C1 segment of cervical spinal cord (tissue), 14 donors: ENCODE results near the gene HYCC1.
"Not testable (repeated sequence)": the region's sequence is repeated elsewhere in the genome, so short reads cannot be mapped to it uniquely, and the experiment has no call there.

Experiments used
- DNase-seq, 14 donors: peaks; one replicate each; lab custom pipeline; 2025; lab: John Stamatoyannopoulos, UW

The HYCC1 gene

GRCh38 chr7:23013715-23014649, at the start of gene HYCC1:
Gene HYCC1, minus strand, starts transcription at chr7:23014130. Its CDS starts 23,019 bp downstream, at chr7:22991111.
- peak; percentile 81 to 100 (median 97) for DNase-seq

- no peak for DNase-seq
These were observed 48.5 kb upstream of the HYCC1 start for GRCh38 chr7:23062452-23062851.

DNA sequence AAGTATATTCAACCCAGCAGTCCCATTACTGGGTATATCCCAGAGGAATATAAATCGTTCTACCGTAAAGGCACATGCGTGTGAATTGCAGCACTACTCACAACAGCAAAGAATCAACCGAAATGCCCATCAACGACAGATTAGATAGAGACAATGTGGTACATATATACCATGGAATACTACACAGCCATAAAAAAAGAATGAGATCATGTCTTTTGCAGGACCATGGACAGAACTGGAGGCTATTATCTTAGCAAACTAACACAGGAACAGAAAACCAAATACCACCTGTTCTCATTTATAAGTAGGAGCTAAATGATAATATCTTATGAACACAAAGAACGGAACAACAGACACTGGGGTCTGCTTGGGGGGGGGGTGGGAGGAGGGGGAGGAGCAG, 47.4 kb upstream of the HYCC1 start:
- no peak for DNase-seq

DNA sequence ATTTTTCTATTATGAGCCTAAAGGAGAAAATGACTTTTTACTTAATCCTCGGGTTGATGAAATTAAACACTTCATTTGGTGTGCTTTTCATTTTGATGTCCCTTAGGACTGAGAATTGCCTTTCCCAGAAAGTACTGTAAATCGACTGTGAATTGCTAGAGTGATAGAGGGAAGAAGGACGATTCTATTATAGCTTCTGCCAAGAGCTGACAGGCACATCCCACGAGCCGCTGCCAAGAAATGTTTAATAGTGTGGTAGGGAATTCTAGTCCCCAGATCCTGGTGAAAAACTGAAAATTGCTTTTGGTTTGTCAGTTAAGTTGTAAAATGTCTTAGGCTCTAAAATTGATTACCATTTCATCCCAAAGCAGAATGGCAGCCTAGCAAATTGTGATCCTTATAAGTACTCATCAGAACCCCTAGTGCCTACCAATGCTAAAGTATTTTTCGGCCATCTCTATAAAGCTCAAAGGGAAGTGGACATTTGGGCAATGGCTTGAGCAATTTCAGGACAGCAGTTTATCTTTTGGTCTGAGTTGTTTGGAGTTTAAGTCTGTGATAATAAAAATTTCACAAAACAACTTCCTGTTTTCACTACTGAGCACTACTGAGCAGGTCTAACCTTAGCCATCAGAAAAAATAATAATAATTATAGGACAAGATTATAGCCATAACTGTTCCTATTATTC, 44.6 kb upstream of the HYCC1 start:
- DNase-seq = no peak

DNA sequence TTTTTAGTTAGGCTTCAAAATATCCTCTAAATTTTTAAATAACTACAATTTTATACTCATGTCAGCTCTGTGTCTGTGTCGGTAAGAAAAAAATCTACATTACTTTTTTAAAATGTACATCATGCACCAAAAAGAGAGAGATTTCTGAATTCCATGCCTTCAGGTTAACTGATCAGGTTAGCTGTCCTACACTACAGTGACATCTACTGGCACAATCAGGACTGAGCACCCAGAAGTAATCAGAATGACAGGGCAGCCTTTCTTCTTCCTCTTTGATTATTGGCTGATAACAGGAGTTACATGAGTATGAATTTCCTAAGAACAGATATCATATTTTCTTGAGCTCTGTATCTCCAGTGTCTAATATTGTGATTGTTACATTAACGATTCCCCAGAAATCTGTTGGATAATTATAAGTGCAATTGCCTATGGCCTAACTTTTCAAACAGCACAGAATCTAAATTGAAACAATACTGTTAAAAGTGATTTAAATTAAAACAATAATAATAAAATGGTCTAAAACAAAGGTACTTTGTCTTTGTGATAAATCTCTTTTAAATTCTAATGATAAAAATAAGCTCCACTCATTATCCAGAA, 41.8 kb upstream of the HYCC1 start:
- peak in 2 of 14 donors; percentile 1 to 12 for DNase-seq

DNA sequence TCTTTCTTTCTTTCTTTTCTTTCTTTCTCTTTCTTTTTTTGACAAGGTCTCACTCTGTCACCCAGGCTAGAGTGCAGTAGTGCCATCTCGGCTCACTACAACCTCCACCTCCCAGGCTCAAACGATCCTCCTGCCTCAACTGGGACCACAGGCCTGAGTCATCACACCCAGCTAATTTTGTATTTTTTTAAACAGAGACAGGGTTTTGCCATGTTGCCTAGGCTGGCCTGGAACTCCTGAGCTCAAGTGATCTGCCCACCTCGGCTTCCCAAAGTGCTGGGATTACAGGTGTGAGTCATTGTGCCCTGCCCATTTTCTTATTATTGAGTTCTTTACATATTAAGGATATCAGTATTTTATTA, 37.2 kb upstream of the HYCC1 start:
- DNase-seq = not testable (repeated sequence)

- not testable (repeated sequence) for DNase-seq
These were observed 32.4 kb upstream of the HYCC1 start for GRCh38 chr7:23046336-23046735.

DNA sequence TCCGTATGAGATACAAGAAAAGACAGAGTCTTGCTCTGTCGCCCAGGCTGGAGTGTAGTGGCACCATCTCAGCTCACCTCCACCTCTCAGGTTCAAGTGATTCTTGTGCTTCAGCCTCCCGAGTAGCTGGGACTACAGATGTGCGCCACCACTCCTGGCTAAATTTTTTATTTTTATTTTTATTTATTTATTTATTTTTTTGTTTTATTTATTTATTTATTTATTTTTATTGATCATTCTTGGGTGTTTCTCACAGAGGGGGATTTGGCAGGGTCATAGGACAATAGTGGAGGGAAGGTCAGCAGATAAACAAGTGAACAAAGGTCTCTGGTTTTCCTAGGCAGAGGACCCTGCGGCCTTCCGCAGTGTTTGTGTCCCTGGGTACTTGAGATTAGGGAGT, 31.2 kb upstream of the HYCC1 start:
- not testable (repeated sequence) for DNase-seq

- no peak for DNase-seq
These were observed 30.7 kb upstream of the HYCC1 start for GRCh38 chr7:23044581-23044980.

- no peak for DNase-seq
These were observed 29.5 kb upstream of the HYCC1 start for GRCh38 chr7:23043441-23043840.

- DNase-seq = not testable (repeated sequence)
These were observed 25.7 kb upstream of the HYCC1 start for GRCh38 chr7:23039674-23040073.

DNA sequence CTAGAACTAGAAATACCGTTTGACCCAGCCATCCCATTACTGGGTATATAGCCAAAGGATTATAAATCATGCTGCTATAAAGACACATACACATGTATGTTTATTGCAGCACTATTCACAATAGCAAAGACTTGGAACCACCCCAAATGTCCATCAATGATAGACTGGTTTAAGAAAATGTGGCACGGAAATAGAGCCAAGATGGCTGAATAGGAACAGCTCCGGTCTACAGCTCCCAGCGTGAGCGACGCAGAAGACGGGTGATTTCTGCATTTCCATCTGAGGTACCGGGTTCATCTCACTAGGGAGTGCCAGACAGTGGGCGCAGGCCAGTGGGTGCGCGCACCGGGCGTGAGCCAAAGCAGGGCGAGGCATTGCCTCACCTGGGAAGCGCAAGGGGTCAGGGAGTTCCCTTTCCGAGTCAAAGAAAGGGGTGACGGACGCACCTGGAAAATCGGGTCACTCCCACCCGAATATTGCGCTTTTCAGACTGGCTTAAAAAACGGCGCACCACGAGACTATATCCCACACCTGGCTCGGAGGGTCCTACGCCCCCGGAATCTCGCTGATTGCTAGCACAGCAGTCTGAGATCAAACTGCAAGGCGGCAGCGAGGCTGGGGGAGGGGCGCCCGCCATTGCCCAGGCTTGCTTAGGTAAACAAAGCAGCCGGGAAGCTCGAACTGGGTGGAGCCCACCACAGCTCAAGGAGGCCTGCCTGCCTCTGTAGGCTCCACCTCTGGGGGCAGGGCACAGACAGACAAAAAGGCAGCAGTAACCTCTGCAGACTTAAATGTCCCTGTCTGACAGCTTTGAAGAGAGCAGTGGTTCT, 21.8 kb upstream of the HYCC1 start:
- DNase-seq = not testable (repeated sequence)

DNA sequence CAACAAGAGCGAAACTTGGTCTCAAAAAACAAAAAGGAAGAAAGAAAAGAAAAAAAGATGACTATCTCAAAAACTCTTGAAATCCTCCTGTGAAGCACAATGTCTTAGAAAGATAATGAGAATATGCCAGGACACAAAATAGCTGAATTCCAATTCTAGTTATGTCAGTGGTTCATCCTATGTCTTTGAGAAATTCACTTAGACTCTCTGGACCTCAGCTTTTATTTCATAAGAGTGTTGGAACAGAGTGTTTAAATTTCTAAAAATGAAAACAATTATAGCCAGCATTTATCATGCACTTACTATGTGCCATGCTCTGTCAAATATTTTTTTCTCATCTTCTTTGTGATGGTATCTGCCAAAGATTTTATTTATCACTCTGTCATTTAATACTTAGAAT, 13.3 kb upstream of the HYCC1 start:
- no peak for DNase-seq

DNA sequence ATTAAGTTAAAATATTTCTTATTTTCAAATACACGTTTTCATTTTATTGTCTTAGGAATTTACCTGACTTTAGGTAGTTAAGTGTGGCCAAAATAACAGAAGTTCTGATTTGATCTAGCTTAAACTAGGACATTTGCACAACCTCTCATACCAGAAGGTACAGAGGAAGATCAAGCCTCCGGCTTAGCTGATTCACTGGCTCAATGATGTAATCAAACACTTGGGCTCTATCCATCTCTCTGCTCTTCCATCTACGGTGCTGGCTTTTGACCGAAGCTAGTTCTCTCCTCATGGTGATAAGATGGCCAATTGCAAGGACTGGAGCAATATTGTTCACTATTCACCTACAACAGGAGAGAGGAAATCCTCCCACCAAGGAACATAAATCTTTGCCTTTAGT, 12.2 kb upstream of the HYCC1 start:
- no peak for DNase-seq

DNA sequence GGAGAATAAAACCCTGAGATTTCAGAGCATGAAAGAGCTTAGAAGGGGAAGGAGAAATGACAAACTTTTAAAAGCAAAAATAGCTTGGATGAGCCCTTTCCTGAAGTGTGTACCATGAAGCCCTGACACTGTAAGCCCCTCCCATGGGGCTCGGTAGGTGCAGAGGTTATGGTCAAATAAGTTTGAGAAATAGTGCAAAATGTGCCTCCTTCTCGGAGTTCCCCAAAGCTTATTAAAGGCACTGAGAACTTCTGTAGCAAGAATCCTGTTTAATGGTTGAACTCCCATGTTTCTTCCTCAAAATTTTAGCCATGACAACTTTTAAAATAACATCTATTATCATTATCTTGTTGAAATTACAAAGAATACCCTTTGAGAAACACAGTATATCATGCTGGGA, 10.5 kb upstream of the HYCC1 start:
- no peak for DNase-seq

- no peak for DNase-seq
These were observed 8.9 kb upstream of the HYCC1 start for GRCh38 chr7:23022851-23023250.

DNA sequence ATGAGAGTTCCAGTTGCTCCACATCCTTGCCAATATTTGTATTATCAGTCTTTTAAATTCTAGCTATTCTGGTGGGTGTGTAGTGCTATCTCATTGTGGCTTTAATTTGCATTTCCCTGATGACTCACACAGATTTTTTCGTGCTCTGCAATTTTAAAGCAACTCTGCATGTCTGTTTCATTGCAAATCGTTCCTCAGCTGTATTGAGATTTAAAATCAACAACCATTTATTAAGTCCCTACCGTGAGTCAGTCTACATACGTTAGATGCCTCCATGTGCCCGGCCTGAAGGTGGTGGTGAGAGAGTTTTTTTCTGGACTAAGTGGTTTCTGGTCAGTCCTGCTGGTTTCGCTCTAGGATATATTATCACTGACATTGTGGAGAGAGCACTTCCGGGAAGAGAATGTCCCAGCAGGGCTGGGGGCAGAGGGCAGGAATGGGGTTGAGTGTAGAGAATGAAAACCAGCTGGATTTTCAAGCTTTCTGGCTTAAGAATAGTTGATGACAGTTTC, 8.4 kb upstream of the HYCC1 start:
- DNase-seq = no peak

GRCh38 chr7:23021596-23021995, 7.7 kb upstream of the HYCC1 start:
- DNase-seq = no peak

GRCh38 chr7:23020742-23021401, 6.9 kb upstream of the HYCC1 start:
- no peak for DNase-seq

- peak in 1 of 14 donors; percentile 2 for DNase-seq
These were observed 4.8 kb upstream of the HYCC1 start for GRCh38 chr7:23018750-23019149.

GRCh38 chr7:23017309-23017708, 3.4 kb upstream of the HYCC1 start:
- no peak for DNase-seq
